MCF 10A (cell line): Measurements from ENCODE around the gene LTB4R2. TPM values are rescaled to one million over a fixed set of nuclear protein-coding genes. Genes with fewer than 3 reads are reported as not detected.
A peak's percentile ranks its signal among the peaks of the same experiment; 100 is the strongest.

Experiments
- BruUV-seq: library from RNA; stranded (reverse); fragments of 400-500 nt; replicated peaks from 2 replicates; lab custom pipeline; 2021; lab: Mats Ljungman, UMichigan
- CTCF ChIA-PET: fragments of 300-600 bp; sonication (Branson Sonifier 250); formaldehyde crosslinking; extraction: SDS; loops from one replicate; lab custom pipeline; 2021; ENCODE audit warnings: antibody characterized with exemption, inconsistent platforms; lab: Yijun Ruan, JAX
- POLR2A ChIA-PET: fragments of 300-600, 350-650 bp; sonication (Branson Sonifier 250); formaldehyde crosslinking; extraction: SDS; loops from one replicate; lab custom pipeline; 2020; ENCODE audit warnings: antibody characterized with exemption, inconsistent platforms; lab: Yijun Ruan, JAX
- DNase-seq: peaks from one replicate; pipeline ENCODE4 v3.0.0-alpha.2; 2018; ENCODE audit not compliant: unreplicated experiment
- H3K27ac Mint-ChIP-seq: one replicate; pipeline ENCODE4 v1.8.0; 2022; ENCODE audit warnings: mild to moderate bottlenecking, low read depth, mixed read lengths; ENCODE audit not compliant: unreplicated experiment
- H3K27me3 Mint-ChIP-seq: one replicate; pipeline ENCODE4 v1.8.0; 2022; ENCODE audit warnings: mixed read lengths; ENCODE audit not compliant: insufficient read depth, unreplicated experiment
- H3K36me3 Mint-ChIP-seq: one replicate; pipeline ENCODE4 v1.8.0; 2022; ENCODE audit warnings: mild to moderate bottlenecking, moderate library complexity, mixed read lengths; ENCODE audit not compliant: insufficient read depth, unreplicated experiment
- H3K4me1 Mint-ChIP-seq: one replicate; pipeline ENCODE4 v1.8.0; 2022; ENCODE audit warnings: mixed read lengths; ENCODE audit not compliant: insufficient read depth, unreplicated experiment
- H3K4me3 Mint-ChIP-seq: one replicate; pipeline ENCODE4 v1.8.0; 2022; ENCODE audit warnings: mild to moderate bottlenecking, moderate library complexity, mixed read lengths; ENCODE audit not compliant: unreplicated experiment
- H3K9me3 Mint-ChIP-seq: one replicate; pipeline ENCODE4 v1.8.0; 2022; ENCODE audit warnings: mixed read lengths; ENCODE audit not compliant: unreplicated experiment
- CTCF ChIP-seq: fragments of 200-600 bp; IDR thresholded peaks from one replicate; pipeline ENCODE4 v1.8.0; 2022; ENCODE audit warnings: antibody characterized with exemption, mild to moderate bottlenecking; ENCODE audit not compliant: unreplicated experiment
- intact Hi-C: fragments of 100-400 bp; cut with micrococcal nuclease; formaldehyde crosslinking; loops from 2 replicates; pipeline ENCODE4 v1.14.1; 2022
- total RNA-seq: library from RNA; stranded (reverse); gene quantifications from 2 replicates; pipeline ENCODE4 v1.2.3, GENCODE V29; 2022

Gene LTB4R2
- total RNA-seq, 1 experiment from 2014 or later, result 21.7 TPM

- no peaks in the 10 kb centered on the region for H3K27me3 Mint-ChIP-seq
- DNase-seq, result no peak
- TF ChIP-seq CTCF, result no peak
- no peaks in the 10 kb centered on the region for H3K9me3 Mint-ChIP-seq
- ChIA-PET POLR2A (interaction anchor here (0.8 to 9.5 kb wide), 7 partner anchors 12 to 122 kb away, joined by 4 to 146 read pairs (median 22); partner anchors contain the start of genes CHMP4A, DHRS1, LTB4R2 and NOP9), CTCF (interaction anchor here (0.6 to 32.3 kb wide), 7 partner anchors 22 to 712 kb away, joined by 3 to 457 read pairs (median 4); partner anchors contain the start of genes CIDEB, DHRS1, LTB4R2 and NOP9)
- intact Hi-C loops, result no loop called here
- H3K27ac Mint-ChIP-seq, result no peak overlapping the region
- peak overlapping the region; percentile 24 for H3K4me3 Mint-ChIP-seq
- H3K4me1 Mint-ChIP-seq, result peaks cover 49% of the 10 kb centered on the region
- BruUV-seq, result no TSS peak
- peaks cover 24% of the 10 kb centered on the region for H3K36me3 Mint-ChIP-seq
Measured at GRCh38 chr14:24269368-24269767, 40.6 kb upstream of the LTB4R2 start.

DNA sequence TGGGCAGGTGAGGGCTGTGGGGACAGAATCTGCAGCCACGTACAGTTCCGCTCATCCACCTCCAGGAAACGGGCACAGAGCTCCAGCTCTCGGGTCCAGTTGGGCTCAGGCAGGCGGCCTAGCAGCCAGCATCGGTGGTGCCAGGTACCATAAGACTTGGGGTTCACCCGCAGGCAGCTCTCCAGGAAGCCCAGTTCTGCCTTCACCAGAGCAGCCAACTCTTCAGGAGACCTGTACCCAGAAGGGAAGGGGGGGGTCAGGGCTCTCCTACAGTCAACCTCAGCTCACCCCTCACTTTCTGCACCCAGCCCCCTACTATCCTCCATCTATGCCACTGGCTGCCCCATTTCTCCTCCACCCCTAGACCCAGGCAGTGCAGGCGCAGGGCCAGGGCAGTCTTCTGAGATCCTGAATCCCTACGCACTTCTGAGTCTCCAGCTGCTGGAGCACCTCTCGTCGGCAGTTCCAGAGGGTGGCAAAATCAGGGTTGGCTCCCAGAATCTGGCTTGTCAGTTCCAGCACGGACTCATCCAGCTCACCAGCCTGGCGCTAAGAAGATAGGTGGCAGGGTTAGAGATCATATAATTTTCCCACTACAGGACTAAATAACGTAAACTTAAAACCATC, 39.9 kb upstream of the LTB4R2 start:
- CTCF ChIA-PET, result interaction anchor here (0.6 to 32.3 kb wide), 16 partner anchors 8 to 712 kb away, joined by 3 to 457 read pairs (median 4); partner anchors contain the start of genes CIDEB, DHRS1, LTB4R and LTB4R2
- H3K27me3 Mint-ChIP-seq, result no peaks in the 10 kb centered on the region
- peaks cover 24% of the 10 kb centered on the region for H3K36me3 Mint-ChIP-seq
- TSS peak; percentile 39 for BruUV-seq
- no peaks in the 10 kb centered on the region for H3K9me3 Mint-ChIP-seq
- TF ChIP-seq CTCF, result no peak
- H3K4me3 Mint-ChIP-seq, result peak overlapping the region; percentile 89
- no peak for DNase-seq
- no peak overlapping the region for H3K27ac Mint-ChIP-seq
- intact Hi-C loops, result no loop called here
- peaks cover 44% of the 10 kb centered on the region for H3K4me1 Mint-ChIP-seq
- POLR2A ChIA-PET, result interaction anchor here (0.6 to 9.5 kb wide), 14 partner anchors 9 to 80 kb away, joined by 3 to 146 read pairs (median 10); partner anchors contain the start of genes CHMP4A, DHRS1, LTB4R2 and NOP9

DNA sequence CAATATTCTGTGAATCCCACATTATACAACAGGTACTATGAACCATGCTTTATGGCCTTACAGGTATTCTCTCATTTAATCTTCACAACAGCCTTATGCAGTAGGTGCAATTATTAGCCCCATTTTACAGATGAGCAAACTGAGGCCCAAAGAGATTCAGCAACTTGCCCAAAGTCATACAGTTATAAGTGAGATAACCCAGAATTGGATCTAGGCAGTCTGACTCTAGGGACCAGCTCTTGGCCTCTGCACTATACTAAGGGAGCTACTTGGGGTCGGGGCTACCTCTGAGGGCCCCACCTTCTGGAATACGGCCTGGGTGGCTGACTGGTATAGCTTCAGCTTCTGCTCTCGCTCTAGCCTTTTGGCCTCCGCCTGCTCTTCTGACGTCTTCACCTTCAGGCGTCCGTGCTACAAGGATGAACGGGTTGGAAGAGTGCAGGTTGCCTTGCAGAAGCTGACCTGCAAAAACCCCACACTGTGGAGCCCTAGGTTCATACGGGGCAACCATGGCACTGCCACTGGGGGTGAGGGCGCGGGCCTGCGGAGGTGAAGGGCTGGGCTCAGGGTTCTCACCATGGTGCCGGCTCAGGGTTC, 39.3 kb upstream of the LTB4R2 start:
- ChIA-PET POLR2A (interaction anchor here (0.6 to 9.5 kb wide), 18 partner anchors 9 to 156 kb away, joined by 3 to 146 read pairs (median 10); partner anchors contain the start of genes CHMP4A, DCAF11, DHRS1 and LTB4R2), CTCF (interaction anchor here (0.6 to 32.3 kb wide), 15 partner anchors 9 to 713 kb away, joined by 3 to 457 read pairs (median 4); partner anchors contain the start of genes CIDEB, DHRS1, LTB4R and LTB4R2)
- BruUV-seq, result no TSS peak
- H3K27ac Mint-ChIP-seq, result peak overlapping the region; percentile 16
- TF ChIP-seq CTCF, result no peak
- H3K36me3 Mint-ChIP-seq, result peaks cover 24% of the 10 kb centered on the region
- peak; percentile 31 for DNase-seq
- peak overlapping the region; percentile 89 for H3K4me3 Mint-ChIP-seq
- H3K4me1 Mint-ChIP-seq, result peaks cover 43% of the 10 kb centered on the region
- no peaks in the 10 kb centered on the region for H3K9me3 Mint-ChIP-seq
- intact Hi-C loops, result loop anchor here (1.0 kb wide), 2 partner anchors 27 to 28 kb away; partner anchors contain the start of gene TINF2
- no peaks in the 10 kb centered on the region for H3K27me3 Mint-ChIP-seq
